HG02642 (cell line): ENCODE data around the gene GTPBP3.

Source experiments
- ATAC-seq: cut with Tn5 transposase; IDR thresholded peaks from one replicate; pipeline ENCODE4 v1.9.1; 2021; ENCODE audit warnings: mild to moderate bottlenecking; ENCODE audit not compliant: unreplicated experiment, poor library complexity

Gene GTPBP3

DNA sequence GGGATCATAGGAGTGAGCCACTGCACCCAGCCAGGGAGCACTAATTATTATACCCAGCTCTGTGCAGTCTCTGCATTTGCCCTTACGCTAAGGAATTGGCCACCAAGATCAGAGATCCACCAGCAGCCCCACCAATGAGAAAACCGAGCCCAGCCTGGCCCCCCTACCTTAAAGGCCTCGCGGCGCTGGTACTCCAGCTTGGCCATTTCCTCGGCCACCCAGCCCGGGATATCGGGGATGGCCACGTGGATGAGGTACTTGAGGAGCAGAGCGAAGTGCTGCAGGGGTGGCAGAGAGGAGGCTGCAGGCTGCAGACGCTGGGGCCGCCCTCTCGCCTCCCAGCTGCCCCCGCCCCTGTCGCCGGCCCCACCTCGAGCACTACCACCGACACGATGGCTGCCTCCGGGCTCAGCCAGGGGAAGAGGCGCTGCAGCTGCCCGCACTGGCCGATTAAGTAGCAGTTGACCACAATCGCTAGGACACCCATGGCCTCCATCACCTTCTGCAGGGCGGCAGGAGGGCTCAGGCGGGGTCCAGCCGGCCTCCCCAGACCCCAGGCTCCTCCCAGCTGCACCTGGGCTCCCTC lies 10.2 kb upstream of the GTPBP3 start:
- ATAC-seq, result no peak

DNA sequence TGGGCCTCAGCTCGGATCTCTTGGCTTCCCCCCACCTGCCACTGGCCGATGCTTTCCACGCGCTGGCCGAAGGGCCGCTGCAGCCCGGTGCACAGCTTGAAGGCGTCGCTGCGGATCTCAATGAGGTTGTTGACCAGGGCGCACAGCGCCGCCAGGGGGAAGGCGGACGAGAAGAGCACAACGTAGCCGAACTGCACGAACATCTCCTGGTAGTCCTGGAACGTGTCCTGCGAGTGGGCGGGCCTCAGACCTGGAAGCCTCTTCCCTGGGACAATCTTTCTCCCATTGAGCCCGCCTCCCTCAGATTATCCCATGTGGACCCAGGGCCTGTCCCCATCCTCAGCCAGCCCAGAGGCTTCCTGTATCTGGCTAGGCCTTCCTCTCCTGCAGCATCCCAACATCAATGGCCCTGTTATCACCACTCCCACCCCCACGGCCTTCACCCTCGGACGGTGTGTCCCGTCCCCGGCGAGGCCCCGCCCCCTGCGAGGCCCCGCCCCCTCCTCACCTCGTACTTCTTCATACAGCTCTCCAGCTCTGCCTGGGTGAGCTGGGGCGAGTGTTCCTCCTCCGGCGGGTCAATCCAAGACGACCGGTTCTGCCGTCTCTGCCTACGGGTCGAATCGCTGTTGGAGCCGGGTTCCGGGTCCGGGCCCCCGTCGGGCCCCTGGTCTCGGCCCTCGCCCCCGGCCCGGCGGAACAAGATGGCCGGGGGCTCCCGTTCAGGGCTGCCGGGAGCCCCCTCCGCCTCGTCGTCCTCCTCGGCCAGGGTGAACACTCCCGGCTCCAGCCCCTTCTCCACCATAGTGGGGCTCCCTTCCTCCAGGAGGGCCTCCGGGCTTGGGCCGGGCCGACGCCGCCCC lies 9.5 kb upstream of the GTPBP3 start:
- no peak for ATAC-seq

DNA sequence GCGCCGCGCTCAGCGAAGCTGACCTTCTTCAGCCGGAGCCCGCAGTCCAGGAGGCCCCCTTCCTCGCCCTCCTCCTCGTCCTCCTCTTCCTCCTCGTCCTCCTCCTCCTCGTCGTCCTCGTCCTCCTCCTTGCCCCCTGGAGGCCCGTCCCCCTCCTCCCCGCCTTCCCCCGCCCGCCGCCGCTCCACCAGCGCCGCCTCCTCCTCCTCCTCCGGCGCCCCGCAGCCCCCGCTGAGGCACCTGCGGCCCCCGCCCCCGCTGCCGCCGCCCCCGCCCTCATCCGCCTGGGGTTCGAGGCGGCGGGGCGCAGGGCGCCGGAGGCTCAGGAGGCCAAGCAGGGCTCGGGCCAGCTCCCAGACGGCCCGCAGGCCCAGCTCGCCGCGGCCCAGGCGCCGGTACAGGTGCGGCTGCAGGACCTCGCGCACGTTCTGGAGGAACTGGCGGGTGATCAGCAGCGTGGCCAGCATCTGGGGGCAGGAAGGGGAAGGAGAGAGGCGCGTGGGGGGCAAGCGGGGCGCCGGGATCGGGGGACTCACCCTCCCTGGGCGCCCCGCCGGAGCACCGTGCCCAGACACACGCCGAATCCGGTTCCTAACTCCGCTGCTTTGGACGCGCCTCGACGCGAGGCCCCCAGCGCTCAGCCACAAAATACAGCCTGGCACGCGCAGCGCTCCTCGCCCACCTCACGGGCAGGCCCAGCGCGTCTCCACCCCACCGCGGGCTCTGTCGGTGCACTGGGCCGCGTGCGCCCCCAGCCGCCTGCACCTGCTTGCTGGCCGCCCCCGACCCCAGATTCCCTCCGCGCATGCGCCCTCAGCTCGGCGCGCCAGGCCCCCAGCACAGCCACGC lies 8.6 kb upstream of the GTPBP3 start:
- no peak for ATAC-seq

- no peak for ATAC-seq
Measured at GRCh38 chr19:17329366-17330261, 7.7 kb upstream of the GTPBP3 start.

DNA sequence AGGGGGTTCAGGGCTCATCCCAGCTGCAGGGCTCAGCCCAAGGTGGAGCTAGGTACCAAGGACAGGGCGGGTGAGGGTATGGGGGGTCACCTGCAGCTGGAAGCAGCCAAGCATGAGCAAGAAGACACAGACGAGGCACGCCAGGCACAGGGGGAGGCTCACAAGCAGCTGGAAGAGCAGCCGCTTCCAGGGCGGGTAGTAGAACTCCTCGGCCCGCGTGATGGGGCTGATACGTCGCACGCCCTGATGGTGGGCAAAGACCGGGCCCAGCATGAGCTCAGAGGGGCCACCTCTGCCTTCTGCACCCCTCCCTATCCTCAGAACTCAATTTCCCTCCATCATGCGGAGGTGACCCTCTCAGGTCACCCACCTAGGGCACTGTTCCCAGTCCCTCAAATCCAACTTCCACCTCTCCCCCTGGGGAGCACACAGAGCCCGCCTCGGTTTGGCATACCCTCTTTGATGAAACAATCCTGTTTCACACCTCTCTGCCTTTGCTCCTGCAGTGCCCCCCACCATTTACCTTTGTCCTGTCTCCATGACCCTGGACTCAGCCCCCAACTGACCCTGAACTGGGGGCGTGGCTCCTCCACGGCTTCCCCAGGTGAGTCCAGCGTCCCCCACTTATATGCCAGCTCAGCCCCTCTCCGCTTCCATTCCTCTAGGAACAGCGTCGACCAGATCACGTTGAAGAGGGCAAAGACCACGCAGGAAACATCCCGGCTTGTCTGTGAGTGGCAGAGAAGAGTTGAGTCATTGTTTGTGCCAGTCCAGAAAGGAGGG lies 6.9 kb upstream of the GTPBP3 start:
- no peak for ATAC-seq

DNA sequence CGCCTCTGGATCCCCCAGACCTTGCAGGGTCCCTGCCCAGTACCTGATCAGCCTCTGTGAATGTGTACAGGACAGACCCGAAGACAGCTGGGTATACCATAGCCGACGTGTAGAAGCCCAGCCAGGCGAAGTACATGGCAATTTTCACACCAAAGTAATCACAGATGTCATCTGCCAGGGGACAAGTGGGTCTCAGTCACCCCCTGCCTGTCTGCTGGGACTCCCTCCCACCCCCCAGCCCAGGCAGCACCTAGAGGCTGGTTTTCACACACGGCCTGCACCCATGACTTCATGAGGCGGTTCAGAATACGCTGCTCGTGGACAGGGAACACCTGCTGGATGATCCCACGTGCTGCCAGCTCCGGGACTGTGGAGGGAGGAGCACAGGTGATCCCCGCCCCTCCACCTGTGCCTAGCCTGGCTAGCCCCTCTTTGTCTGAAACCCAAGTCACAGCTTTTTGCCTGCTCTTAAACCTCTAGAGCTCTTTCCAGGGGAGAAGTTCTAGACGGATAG lies 6.3 kb upstream of the GTPBP3 start:
- ATAC-seq, result no peak

DNA sequence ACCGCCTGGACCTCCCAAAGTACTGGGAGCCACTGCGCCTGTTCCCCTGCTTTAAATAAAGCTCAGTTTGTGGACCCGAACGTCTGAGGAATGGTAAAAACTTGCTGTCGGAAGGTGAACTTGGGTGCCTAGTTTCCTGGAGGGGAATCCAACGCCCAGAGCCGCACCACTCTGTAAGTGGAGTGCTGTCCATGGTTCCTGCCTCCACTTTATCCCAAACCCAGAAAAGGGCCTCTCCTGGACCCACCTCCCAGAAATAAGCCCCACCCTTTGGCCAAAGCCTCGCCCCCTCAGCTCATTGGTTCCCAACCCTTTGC lies 5.0 kb upstream of the GTPBP3 start:
- no peak for ATAC-seq

DNA sequence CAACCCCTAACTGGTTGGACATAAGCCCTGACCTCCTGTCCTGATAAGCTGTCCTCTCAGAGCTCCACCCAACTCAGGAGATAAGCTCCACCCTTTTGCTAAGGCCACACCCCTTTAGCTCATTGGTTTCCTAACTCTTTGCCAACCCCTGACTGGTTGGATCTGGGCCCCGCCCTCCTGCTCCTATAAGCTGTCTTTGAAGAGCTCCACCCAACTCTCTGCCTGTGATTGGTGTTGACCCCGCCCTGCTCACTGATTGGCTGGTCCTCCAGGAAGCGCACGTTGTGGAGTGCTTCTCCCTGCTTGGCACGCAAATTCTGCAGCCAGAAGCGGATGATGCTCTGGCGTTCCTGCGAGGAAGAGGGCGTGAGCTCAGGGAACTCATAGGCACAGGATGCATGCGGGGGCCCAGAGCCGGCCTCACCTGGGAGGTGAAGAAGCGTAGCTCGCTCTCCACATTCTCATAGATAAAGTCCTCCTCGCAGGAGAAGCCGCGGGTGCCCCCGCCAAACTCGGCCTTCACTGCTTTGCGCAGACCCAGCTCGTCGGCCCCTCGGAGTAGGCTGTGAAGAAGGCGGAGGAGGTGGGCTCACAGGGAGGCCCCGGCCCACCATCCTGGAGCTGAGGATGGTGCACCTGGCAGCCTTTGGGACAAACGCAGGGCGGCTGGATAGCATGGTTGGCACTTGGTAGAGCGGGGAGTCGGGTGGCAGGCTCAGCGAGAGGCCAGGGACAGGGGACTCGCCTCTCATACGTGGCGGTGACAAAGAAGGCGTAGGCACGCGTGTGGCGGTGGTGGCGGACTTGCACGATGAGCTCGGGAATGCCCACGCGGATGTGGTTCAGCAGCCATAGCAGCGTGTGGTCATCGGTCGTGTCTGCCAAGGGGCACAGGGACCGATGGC lies 4.4 kb upstream of the GTPBP3 start:
- ATAC-seq, result no peak

DNA sequence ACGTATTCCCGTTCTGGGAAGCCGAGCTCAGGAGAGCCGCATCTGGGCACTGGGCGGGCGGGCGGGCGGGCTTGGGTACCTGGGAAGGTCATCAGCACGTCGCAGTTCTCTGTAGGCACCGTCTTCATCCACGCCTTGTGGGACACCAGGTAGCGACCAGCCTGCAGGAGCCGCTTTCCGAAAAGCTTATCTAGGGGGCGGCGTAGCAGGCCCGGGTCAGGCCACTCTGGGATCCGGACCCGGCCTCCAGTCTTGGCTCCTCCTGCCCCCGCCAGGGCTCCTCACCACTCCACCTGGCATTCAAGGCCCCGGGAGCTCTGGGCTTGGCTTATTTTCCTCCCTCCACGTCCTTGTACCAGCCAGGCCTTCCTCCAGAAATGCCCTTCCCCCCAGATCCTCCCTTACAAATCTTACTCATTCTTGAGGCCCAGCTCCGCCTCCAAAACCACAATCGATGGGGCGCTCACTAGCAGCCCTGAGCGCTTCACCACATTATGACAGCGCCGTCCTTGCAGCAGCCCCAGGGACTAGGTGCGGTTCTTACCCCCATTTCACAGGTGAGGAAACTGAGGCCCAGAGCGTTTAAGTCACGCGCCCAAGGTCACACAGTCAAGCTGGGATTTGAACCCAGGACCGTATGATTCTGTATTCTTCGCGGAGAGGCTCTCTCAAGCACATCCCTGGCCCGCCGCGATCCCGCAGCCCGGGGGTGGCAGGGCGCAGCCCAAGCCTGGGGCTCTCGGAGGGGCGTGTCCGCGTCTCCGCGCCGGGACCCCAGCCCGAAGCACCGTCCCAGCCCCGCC lies 3.5 kb upstream of the GTPBP3 start:
- no peak for ATAC-seq

GRCh38 chr19:17334414-17335409 lies 2.6 kb upstream of the GTPBP3 start, which contains the start of gene ANO8:
TSS of gene ANO8 (minus strand) at chr19:17334855. CDS start at chr19:17334670, 185 bp downstream.
- ATAC-seq, result peak; percentile 51

GRCh38 chr19:17335575-17335974 lies 1.8 kb upstream of the GTPBP3 start:
- no peak for ATAC-seq

DNA sequence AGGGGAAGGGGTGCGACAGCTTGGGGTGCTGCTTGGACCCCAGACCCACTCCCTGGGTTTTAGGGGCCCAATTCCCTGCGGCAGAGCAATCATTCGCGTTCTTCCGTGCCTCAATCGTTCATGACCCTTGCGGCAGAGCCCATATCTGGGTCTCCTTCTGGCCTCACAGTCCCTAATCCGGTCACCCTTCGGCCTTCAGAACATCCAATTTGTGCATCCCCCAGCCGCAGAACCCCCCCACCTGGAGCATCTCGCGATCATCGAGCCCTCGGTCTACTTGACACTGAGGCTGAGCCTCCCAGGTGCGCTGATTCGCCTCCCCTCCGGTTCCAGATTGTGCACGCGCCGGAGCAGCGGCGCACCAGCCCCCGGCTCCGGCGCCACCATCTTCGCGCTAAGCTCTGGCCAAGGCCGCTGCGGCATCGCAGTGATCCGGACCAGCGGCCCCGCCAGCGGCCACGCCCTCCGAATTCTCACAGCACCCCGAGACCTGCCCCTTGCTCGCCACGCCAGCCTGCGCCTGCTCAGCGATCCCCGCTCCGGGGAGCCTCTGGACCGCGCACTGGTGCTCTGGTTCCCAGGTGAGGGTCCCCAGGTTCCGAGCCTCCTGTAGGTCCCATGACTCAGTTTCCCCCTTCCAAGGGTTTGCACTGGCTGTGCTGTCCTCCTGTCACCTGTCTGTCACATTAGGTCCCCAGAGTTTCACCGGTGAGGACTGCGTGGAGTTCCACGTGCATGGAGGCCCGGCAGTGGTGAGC lies 501 bp downstream of the GTPBP3 start:
- ATAC-seq, result peak; percentile 2

- ATAC-seq, result no peak
Measured at GRCh38 chr19:17338433-17339078, 1.2 kb downstream of the GTPBP3 start.

GRCh38 chr19:17339088-17339741 lies 1.9 kb downstream of the GTPBP3 start:
- no peak for ATAC-seq
